HL-60 (cell line): Measurements from ENCODE around the gene GALK1.

Source experiments
- GABPA ChIP-seq: IDR thresholded peaks from 2 replicates; pipeline ENCODE4 v1.6.1; 2012; ENCODE audit warnings: low read depth
- POLR2AphosphoS5 ChIP-seq: IDR thresholded peaks from 2 replicates; pipeline ENCODE4 v1.6.1; 2012; ENCODE audit warnings: low read depth
- SPI1 ChIP-seq: IDR thresholded peaks from 2 replicates; pipeline ENCODE4 v1.6.1; 2012; ENCODE audit warnings: low read depth, mild to moderate bottlenecking, borderline replicate concordance
- TF ChIP-seq, protein P1 (sequence below): IDR thresholded peaks from one replicate; pipeline ENCODE4 v1.5.1; 2011; ENCODE audit warnings: low read length, control low read depth, inconsistent platforms; ENCODE audit not compliant: insufficient read depth
- TF ChIP-seq, protein P2 (sequence below): IDR thresholded peaks from 2 replicates; pipeline ENCODE4 v1.6.1; 2012; ENCODE audit warnings: low read depth; ENCODE audit not compliant: insufficient replicate concordance

- TF ChIP-seq, protein P1, sequence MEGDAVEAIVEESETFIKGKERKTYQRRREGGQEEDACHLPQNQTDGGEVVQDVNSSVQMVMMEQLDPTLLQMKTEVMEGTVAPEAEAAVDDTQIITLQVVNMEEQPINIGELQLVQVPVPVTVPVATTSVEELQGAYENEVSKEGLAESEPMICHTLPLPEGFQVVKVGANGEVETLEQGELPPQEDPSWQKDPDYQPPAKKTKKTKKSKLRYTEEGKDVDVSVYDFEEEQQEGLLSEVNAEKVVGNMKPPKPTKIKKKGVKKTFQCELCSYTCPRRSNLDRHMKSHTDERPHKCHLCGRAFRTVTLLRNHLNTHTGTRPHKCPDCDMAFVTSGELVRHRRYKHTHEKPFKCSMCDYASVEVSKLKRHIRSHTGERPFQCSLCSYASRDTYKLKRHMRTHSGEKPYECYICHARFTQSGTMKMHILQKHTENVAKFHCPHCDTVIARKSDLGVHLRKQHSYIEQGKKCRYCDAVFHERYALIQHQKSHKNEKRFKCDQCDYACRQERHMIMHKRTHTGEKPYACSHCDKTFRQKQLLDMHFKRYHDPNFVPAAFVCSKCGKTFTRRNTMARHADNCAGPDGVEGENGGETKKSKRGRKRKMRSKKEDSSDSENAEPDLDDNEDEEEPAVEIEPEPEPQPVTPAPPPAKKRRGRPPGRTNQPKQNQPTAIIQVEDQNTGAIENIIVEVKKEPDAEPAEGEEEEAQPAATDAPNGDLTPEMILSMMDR: peak; percentile 34
- TF ChIP-seq POLR2AphosphoS5: peak; percentile 72
- no peak for TF ChIP-seq GABPA
- TF ChIP-seq SPI1: no peak
- TF ChIP-seq, protein P2, sequence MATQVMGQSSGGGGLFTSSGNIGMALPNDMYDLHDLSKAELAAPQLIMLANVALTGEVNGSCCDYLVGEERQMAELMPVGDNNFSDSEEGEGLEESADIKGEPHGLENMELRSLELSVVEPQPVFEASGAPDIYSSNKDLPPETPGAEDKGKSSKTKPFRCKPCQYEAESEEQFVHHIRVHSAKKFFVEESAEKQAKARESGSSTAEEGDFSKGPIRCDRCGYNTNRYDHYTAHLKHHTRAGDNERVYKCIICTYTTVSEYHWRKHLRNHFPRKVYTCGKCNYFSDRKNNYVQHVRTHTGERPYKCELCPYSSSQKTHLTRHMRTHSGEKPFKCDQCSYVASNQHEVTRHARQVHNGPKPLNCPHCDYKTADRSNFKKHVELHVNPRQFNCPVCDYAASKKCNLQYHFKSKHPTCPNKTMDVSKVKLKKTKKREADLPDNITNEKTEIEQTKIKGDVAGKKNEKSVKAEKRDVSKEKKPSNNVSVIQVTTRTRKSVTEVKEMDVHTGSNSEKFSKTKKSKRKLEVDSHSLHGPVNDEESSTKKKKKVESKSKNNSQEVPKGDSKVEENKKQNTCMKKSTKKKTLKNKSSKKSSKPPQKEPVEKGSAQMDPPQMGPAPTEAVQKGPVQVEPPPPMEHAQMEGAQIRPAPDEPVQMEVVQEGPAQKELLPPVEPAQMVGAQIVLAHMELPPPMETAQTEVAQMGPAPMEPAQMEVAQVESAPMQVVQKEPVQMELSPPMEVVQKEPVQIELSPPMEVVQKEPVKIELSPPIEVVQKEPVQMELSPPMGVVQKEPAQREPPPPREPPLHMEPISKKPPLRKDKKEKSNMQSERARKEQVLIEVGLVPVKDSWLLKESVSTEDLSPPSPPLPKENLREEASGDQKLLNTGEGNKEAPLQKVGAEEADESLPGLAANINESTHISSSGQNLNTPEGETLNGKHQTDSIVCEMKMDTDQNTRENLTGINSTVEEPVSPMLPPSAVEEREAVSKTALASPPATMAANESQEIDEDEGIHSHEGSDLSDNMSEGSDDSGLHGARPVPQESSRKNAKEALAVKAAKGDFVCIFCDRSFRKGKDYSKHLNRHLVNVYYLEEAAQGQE: no peak
Measured at GRCh38 chr17:75778861-75779249, 13.9 kb upstream of the GALK1 start.
